Activated naive CD4-positive, alpha-beta T cell treated with anti-CD3 and anti-CD28 coated beads, Interleukin-2, amount 50 U/mL, for 24 hours (primary cell): ENCODE results near the gene GATA5.

Source experiments
- H3K27ac Mint-ChIP-seq: one replicate; pipeline ENCODE4 v1.8.0; 2021; ENCODE audit warnings: mild to moderate bottlenecking, mixed read lengths
- H3K27me3 Mint-ChIP-seq: one replicate; pipeline ENCODE4 v1.8.0; 2021; ENCODE audit warnings: mixed read lengths
- H3K36me3 Mint-ChIP-seq: one replicate; pipeline ENCODE4 v1.8.0; 2021; ENCODE audit warnings: mixed read lengths
- H3K4me1 Mint-ChIP-seq: one replicate; pipeline ENCODE4 v1.8.0; 2021; ENCODE audit warnings: mixed read lengths
- H3K4me3 Mint-ChIP-seq: one replicate; pipeline ENCODE4 v1.8.0; 2021; ENCODE audit warnings: mild to moderate bottlenecking, mixed read lengths
- H3K9me3 Mint-ChIP-seq: one replicate; pipeline ENCODE4 v1.8.0; 2021; ENCODE audit warnings: mixed read lengths

Gene GATA5

DNA sequence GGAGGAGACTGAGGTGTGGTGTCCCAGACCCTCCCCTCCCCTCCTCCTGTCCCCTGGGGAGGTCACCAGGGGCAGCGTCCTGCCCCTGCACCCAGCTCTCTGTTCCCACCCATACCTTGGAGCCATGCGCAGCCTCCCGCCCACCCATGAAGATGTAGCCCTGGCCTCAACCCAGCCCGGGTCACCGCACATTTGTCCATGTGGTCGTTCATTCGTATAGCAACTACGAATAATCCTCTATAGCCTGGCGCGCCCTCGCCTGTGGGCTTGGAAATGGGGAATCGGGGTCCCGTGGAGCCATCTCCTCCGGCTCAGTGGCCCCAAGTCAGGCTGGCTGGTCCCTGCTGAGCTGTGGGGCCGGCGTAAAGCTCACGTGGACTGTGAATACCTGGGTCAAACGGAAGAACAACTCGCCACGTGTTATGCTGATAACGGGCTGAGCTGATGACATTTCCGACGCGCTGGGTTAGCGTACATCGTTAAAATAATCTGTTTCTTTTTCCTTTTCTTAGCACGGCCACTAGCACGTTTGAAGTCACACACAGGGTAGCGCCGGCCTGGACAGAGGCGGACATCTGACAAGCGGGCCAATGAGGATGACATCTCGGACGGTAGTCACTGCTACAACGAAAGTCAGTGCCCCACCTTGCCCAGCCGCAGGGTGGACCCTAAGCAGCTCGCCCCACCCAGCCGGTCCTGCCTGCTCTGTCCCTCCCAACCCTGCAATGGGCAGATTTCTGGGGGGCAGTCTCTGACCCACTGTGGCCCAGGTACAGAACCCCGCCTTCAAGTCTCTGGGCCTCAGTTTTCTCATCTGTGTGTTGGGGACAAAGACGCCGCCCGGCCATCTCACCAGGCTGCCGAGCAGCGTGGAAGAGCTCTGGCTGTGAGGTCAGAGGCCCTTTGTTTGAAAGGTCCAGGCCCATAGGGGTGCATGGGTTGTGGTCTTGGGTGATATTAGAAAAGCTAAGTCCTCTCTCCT, 28.6 kb downstream of the GATA5 start:
- no peaks in the 10 kb centered on the region for H3K4me1 Mint-ChIP-seq
- H3K27me3 Mint-ChIP-seq = peaks cover 4% of the 10 kb centered on the region
- no peak overlapping the region for H3K4me3 Mint-ChIP-seq
- H3K27ac Mint-ChIP-seq = no peak overlapping the region
- no peaks in the 10 kb centered on the region for H3K9me3 Mint-ChIP-seq
- H3K36me3 Mint-ChIP-seq = no peaks in the 10 kb centered on the region

DNA sequence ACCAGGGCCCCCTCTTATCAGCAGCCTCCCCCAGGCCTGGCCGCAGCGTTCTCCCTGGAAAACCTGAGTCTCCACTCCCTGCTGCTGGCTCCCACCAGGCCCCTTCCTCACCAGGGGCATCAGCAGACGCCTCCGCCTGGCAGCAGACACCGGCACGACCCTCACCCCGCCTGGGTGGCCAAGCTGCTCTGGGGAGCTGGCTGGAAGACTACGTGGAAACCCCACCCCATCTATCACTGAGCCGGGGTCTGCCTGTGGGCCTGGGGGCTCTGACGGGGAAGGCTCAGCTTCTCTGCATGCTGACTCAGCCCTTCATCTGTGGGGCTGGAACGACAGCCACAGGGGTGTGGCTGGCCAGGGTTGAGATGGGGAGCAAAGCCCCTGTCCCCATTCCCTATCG, 29.3 kb downstream of the GATA5 start:
- no peaks in the 10 kb centered on the region for H3K4me1 Mint-ChIP-seq
- H3K27ac Mint-ChIP-seq = no peak overlapping the region
- no peaks in the 10 kb centered on the region for H3K9me3 Mint-ChIP-seq
- H3K36me3 Mint-ChIP-seq = no peaks in the 10 kb centered on the region
- peaks cover 4% of the 10 kb centered on the region for H3K27me3 Mint-ChIP-seq
- H3K4me3 Mint-ChIP-seq = no peak overlapping the region

DNA sequence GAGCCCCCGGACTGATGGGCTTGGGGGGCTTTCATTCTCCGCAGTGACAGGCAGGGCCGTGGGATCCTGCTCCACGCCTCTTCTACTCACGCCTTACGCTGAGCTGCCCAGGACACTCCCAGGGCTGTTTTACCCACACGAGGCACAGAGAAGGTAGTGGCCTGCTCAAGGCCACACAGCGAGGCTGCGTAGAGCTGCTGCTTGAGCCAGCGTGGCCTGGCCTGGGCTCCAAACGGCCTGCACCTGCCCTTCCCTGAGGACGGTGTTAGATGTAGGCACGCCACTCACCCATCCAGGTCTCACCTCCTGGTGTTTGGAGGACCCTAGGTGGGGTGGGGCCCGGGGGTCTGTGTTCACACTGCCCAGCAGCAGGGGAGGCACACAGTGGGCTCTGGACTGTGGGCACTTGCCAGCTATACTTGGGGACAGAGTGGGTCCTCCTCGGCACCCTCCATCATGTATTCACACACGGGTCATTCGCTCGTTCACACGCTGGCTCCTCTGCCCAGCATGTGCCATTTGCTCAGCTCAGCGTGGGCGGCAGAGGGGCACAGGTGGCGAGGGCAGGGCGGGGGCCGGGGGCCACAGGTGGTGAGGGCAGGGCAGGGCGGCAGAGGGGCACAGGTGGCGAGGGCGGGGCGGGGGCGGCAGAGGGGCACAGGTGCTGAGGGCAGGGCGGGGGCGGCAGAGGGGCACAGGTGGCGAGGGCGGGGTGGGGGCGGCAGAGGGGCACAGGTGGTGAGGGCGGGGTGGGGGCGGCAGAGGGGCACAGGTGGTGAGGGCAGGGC, 30.0 kb downstream of the GATA5 start:
- Mint-ChIP-seq H3K27me3 (peaks cover 4% of the 10 kb centered on the region), H3K27ac (no peak overlapping the region), H3K9me3 (no peaks in the 10 kb centered on the region), H3K4me1 (no peaks in the 10 kb centered on the region), H3K36me3 (no peaks in the 10 kb centered on the region), H3K4me3 (no peak overlapping the region)

DNA sequence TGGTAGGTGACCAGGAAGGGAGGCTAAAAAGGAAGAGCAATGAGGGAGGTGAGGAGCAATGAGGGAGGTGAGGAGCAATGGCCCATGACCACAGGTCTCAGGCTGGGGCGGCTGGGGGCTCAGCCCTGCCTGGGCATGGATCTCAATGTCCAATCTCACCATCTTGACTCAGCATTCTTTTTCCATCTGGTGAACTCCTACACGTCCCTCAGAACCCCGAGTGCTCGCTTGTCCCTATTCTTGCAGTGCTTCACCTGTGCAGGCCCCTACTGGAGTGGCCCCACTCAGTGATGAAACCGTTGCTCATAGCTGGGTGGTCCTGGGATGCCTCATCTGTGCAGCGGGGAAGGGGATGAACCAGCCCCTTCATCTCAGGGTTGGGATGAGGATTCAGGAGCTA, 31.5 kb downstream of the GATA5 start:
- Mint-ChIP-seq H3K27me3 (peaks cover 4% of the 10 kb centered on the region), H3K4me1 (no peaks in the 10 kb centered on the region), H3K36me3 (no peaks in the 10 kb centered on the region), H3K9me3 (no peaks in the 10 kb centered on the region), H3K4me3 (no peak overlapping the region), H3K27ac (no peak overlapping the region)

DNA sequence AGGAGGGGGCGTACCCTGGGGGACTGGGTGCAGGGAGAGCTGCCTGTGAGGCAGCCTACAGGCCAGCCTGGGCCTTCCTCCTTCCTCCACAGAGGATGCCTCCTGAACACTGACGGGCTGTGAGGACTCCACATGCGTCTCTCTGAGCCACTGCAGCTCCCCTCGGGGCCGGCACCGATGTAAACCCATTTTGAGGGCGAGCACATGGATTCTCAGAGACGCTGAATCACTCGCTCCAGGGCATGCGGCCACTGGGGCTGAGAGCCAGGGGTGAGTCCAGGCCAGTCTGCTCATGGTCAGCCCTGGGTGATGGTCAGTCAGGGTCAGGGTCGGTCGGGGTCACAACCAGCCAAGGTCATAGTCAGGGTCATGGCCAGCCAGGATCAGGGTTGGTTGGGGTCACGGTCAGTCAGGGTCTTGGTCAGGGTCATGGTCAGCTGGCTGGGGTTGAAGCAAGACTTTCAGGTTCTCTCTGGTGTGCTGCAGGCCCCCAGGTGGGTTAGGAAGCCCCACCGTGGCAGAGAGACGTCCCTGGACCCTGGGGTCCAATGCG, 33.7 kb downstream of the GATA5 start:
- no peaks in the 10 kb centered on the region for H3K27me3 Mint-ChIP-seq
- no peaks in the 10 kb centered on the region for H3K36me3 Mint-ChIP-seq

DNA sequence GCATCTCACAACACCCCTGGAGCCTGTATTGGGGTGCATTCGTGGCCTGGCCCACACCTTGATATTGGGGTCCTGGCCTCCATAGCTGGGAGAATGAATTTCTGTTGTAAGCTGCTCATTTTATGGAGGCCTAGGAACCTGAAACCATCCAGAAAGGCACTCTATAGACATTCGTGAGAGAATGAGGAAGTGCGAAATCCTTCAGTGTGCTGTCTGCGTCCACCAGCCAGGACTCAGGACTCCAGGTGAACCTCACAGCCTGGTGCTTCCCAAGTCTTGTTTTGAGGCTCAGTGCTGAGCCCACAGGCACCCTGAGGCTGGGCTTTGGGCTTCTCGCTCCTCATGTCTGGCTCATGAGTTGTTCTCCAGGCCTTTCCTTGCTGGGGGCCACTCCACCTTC, 36.6 kb downstream of the GATA5 start:
- no peaks in the 10 kb centered on the region for H3K4me1 Mint-ChIP-seq
- H3K4me3 Mint-ChIP-seq = no peak overlapping the region
- no peak overlapping the region for H3K27ac Mint-ChIP-seq
- H3K36me3 Mint-ChIP-seq = no peaks in the 10 kb centered on the region
- H3K27me3 Mint-ChIP-seq = peaks cover 9% of the 10 kb centered on the region
- H3K9me3 Mint-ChIP-seq = no peaks in the 10 kb centered on the region

More for the DNA sequence above, 33.7 kb downstream of the GATA5 start:
- Mint-ChIP-seq H3K27ac (no peak overlapping the region), H3K4me1 (no peaks in the 10 kb centered on the region), H3K9me3 (no peaks in the 10 kb centered on the region), H3K4me3 (no peak overlapping the region)

DNA sequence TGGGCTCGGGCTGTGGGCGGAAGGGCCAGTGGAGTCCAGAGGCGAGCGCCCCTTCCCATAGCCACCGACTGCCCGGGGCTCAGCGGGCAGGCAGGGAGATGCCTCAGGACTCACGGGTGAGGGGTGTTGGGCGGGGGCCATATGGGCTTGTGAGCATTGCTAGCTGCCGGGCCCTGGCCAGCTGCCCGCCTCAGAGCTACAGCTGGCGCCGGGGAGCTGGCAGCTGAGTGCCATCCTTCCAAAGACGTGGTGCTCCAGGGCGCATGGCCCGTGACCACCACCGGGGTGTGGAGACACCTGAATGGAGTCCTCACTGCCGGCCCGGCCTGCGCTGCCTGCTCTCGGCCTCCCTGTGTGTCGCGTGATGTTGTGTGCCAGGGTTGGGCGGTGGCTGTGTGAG, 37.9 kb downstream of the GATA5 start:
- Mint-ChIP-seq H3K27me3 (peaks cover 14% of the 10 kb centered on the region), H3K4me3 (no peak overlapping the region), H3K9me3 (no peaks in the 10 kb centered on the region), H3K36me3 (no peaks in the 10 kb centered on the region), H3K27ac (no peak overlapping the region), H3K4me1 (no peaks in the 10 kb centered on the region)

DNA sequence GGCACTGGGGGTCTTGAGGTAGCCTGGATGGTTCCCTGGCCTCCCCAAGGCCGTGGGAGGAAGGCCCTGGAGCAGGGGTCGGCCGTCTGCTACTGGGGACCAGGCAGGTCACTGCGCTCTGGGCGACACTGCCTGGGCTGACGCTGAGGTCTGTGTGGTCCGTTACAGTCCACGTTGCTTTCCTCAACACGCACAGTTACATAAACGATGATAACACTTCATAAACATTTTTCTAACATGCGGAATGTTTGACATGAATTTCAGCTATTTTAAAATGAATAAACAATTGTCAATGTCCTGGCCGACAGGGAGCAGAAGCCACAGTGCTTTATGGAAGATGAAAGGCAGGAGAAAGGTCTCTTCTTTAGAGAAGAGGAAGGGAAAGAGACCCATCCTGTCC, 38.3 kb downstream of the GATA5 start:
- Mint-ChIP-seq H3K9me3 (no peaks in the 10 kb centered on the region), H3K27me3 (peaks cover 14% of the 10 kb centered on the region), H3K4me3 (no peak overlapping the region)

DNA sequence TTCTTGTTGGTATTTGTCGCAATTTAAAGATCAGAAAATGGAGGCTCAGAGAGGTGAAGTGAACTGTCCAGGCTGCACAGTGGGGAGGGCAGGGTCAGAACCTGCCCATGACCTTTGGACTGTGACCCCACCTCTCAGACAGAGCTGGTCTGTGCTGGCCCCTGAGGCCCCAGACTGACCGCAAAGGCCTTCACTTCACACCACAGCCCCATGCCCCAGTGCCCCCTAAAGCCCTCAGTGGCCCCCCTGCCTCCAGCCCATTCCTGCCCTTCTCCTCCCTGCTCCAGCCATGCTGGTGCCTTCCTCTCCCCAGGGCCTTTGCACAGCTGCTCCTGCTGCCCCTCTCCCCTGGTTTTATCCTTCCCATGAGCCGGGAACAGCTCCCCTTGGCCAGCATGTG, 39.1 kb downstream of the GATA5 start:
- Mint-ChIP-seq H3K27me3 (peaks cover 14% of the 10 kb centered on the region), H3K4me1 (no peaks in the 10 kb centered on the region), H3K4me3 (no peak overlapping the region), H3K9me3 (no peaks in the 10 kb centered on the region), H3K36me3 (no peaks in the 10 kb centered on the region), H3K27ac (no peak overlapping the region)

More for the DNA sequence above, 38.3 kb downstream of the GATA5 start:
- H3K27ac Mint-ChIP-seq = no peak overlapping the region
- H3K36me3 Mint-ChIP-seq = no peaks in the 10 kb centered on the region
- H3K4me1 Mint-ChIP-seq = no peaks in the 10 kb centered on the region

DNA sequence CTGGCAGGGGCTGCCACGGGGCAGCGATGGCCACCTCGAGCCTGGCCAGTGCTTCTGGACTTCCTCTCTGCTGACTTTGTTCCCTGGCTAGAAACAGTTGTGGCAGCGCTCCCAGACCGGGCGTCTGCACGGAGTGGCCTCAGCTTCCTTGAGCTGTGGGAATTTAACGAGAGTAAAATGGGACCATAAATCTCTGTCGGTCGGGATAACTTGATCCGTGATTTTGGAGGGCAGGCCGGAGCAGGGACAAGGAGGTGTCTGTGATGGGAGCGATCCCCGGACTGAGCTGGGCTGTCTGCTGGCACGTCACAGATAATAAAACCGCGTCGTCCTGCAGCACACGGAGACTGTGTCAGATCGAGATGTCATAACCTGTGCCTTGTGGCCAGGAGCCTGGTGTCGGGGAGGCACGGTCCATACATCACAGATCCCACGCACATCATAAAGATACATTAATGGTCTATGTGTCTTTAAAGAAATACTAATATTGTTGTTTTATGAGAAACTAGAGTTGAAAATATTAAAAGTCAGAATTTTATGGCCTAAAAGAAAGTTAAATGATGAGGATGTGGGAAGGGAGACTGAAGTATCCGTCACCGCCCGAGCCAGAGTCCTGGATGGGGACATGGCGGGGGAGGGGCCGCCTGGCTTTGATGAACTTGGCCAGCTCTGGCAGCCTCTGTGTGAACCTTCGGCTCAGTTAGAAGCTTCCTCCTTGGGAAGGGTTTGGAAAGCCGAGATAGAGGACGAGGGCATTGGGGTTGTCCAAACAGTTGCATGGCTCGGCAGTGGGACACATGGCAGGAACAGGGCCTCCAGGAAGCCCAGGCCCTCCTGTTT, 41.9 kb downstream of the GATA5 start:
- no peaks in the 10 kb centered on the region for H3K9me3 Mint-ChIP-seq
- H3K4me1 Mint-ChIP-seq = no peaks in the 10 kb centered on the region
- no peak overlapping the region for H3K4me3 Mint-ChIP-seq
- no peaks in the 10 kb centered on the region for H3K36me3 Mint-ChIP-seq
- H3K27ac Mint-ChIP-seq = no peak overlapping the region
- H3K27me3 Mint-ChIP-seq = peaks cover 14% of the 10 kb centered on the region

DNA sequence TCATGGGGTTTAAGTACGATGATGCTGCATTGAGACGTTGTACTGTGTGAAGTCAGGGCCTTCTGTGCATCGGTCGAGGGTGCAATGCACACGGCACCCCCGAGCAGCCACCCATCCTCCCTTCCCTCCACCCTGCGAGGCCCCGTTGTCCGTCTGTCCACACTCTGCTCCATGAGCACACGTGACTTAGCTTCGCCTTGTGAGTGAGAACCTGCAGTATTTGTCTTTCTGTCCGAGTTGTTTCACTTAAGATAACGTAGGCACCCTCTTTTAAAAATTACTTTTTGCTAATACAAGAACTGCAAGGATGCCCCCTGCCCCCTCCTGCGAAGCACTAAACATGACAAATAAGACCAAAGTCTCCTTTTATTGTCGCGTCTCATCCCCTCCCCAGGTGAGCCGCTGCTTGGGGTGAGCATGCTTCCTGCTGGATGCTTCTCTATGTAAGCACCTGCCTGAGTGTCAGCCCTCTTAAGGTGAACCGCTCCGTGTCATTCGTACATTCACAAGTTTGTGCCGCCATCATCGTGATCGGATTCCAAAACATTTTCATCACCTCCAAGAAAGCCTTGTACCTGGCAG, 44.8 kb downstream of the GATA5 start:
- Mint-ChIP-seq H3K4me1 (no peaks in the 10 kb centered on the region), H3K27me3 (peaks cover 14% of the 10 kb centered on the region), H3K9me3 (no peaks in the 10 kb centered on the region), H3K36me3 (no peaks in the 10 kb centered on the region), H3K27ac (no peak overlapping the region), H3K4me3 (no peak overlapping the region)

DNA sequence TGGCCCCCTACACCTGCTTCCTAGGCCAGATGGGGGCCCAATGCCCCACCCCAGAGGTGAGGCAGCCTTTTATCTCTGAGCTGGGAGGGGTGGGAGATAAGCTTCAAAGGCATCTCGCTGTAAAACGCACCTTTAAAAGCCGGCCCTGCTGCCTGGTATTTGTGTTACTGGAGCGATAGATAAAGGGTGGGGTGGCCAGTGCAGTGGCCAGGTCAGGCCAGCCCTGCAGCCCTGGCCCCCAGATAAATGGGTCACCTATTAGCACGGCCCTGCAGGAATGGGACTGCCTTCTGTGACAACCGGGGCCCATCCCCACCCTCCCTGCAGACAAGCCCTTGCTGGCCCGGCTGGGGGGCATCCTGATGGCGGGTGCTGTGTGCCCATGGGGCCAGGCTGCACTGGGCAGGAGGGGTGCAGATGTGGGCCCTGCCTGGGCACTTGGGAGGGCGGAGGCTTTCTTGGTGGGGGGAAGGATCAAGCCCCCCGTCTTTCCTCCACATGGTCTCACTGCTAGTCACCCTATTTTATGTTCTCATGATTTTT, 45.4 kb downstream of the GATA5 start:
- Mint-ChIP-seq H3K27me3 (peaks cover 10% of the 10 kb centered on the region), H3K4me1 (no peaks in the 10 kb centered on the region), H3K36me3 (no peaks in the 10 kb centered on the region), H3K4me3 (no peak overlapping the region), H3K27ac (no peak overlapping the region), H3K9me3 (no peaks in the 10 kb centered on the region)

DNA sequence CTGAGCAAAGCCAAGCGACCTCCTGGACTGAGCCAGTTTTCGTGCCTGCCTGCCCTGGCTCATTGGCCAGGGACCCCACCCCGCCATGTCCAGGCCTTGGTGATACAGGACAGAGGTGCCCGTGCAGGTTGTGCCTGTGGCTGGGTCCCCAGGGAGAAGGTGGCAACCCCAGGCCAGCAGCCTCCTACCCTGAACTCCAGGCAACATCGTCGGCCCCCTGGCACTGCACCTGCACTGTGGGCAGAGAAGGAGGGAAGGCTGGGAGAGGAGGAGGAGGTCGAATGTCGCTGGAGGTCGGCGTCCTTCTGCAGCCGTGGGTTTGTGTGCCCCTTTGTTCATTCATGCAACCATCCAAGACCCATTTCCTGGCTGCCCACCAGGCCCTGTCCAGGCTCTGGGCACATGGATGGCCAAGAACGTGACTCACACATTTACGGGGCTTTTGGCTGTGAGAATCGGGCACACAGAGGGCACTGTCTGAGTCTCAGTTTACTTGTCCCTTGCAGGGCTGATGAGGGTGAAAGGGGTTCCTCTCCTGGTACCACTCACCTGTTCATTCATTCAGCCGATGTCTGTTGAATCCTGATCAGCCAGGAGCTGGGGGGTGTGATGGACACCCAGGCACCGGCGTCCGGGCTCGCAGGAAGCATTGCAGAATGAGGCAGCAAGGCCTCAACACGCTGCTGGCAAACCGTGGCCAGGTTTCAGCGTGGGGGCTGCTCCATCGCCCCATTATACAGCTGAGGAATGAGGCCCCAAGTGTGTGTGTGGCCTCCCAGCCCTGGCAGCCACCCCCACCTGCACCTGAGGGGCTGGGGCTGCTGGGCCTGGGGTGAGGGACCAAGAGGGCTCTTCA, 46.1 kb downstream of the GATA5 start:
- Mint-ChIP-seq H3K9me3 (no peaks in the 10 kb centered on the region), H3K27ac (no peak overlapping the region), H3K27me3 (peaks cover 8% of the 10 kb centered on the region)

More for the DNA sequence above, 46.1 kb downstream of the GATA5 start:
- no peaks in the 10 kb centered on the region for H3K36me3 Mint-ChIP-seq
- H3K4me3 Mint-ChIP-seq = no peak overlapping the region
- no peaks in the 10 kb centered on the region for H3K4me1 Mint-ChIP-seq
